ENCODE results near the gene NHSL1.

The NHSL1 gene, protein sequence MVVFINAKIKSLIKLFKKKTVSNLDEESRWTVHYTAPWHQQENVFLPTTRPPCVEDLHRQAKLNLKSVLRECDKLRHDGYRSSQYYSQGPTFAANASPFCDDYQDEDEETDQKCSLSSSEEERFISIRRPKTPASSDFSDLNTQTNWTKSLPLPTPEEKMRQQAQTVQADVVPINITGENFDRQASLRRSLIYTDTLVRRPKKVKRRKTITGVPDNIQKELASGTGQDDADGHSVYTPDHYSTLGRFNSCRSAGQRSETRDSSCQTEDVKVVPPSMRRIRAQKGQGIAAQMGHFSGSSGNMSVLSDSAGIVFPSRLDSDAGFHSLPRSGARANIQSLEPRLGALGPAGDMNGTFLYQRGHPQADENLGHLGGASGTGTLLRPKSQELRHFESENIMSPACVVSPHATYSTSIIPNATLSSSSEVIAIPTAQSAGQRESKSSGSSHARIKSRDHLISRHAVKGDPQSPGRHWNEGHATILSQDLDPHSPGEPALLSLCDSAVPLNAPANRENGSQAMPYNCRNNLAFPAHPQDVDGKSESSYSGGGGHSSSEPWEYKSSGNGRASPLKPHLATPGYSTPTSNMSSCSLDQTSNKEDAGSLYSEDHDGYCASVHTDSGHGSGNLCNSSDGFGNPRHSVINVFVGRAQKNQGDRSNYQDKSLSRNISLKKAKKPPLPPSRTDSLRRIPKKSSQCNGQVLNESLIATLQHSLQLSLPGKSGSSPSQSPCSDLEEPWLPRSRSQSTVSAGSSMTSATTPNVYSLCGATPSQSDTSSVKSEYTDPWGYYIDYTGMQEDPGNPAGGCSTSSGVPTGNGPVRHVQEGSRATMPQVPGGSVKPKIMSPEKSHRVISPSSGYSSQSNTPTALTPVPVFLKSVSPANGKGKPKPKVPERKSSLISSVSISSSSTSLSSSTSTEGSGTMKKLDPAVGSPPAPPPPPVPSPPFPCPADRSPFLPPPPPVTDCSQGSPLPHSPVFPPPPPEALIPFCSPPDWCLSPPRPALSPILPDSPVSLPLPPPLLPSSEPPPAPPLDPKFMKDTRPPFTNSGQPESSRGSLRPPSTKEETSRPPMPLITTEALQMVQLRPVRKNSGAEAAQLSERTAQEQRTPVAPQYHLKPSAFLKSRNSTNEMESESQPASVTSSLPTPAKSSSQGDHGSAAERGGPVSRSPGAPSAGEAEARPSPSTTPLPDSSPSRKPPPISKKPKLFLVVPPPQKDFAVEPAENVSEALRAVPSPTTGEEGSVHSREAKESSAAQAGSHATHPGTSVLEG (N-terminal part only)

DNA sequence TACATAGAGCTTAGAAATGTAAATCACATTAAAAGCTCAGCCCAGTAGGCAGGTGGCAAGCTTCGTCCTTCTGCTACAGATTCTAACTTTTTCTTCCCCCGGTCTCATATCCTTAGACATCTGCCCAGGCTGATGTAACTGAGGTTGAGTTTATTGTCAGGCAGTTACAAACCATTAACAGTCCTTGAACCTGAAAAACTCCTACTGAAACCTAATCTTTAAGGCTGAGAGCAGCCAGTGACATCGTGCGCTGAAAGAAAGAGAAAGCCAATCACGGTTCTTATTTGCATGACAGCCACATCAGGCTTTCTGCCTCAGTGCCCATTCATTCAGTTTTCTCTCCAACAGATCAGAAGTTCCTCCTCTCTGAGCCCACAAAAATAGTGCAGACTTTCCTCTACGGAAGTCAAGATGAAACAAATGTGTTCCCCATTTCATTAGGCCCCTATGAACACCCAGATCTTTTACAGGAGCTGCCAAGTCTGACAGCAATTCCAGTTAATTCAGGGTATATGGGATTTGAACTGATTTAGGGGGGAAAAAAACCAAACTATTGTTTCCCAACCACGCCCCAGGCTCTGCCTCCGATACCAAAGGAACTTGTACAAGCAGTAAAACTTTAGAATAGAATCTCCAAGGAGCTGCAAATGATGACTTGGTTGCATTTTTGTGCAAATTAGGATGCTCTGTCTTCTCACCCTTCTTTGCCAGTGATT, at the start of gene NHSL1:
TSS of gene NHSL1 (minus strand) at position 192 of the 716 bp plus-strand sequence. CDS start 204 bp downstream, outside the sequence.
- no peak for DNase-seq

GRCh38 chr6:138546733-138547185, 47.5 kb upstream of the NHSL1 start:
- DNase-seq, result no peak

GRCh38 chr6:138545621-138545980, 46.3 kb upstream of the NHSL1 start:
- DNase-seq, result no peak

- no peak for DNase-seq
These were observed 45.2 kb upstream of the NHSL1 start for GRCh38 chr6:138544501-138544900.

DNA sequence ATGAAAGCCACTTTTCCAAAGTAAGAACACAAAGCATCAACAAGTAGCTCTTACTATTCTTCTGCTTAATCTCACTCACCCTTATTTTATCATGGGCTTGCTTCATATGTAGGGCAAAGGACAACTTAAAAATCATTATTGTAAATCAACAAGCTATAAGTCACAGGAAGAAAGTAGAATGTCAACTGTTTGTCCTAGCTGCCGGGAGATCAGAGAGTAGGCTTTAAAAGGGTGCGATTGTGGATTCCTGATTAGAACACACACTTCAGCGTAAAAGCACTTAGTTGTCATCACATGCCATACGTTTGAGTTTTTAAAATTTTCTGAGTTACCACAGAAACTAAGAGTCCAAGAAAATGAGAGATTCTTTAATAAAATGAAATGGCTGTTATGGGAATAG, 44.4 kb upstream of the NHSL1 start:
- DNase-seq, result no peak

DNA sequence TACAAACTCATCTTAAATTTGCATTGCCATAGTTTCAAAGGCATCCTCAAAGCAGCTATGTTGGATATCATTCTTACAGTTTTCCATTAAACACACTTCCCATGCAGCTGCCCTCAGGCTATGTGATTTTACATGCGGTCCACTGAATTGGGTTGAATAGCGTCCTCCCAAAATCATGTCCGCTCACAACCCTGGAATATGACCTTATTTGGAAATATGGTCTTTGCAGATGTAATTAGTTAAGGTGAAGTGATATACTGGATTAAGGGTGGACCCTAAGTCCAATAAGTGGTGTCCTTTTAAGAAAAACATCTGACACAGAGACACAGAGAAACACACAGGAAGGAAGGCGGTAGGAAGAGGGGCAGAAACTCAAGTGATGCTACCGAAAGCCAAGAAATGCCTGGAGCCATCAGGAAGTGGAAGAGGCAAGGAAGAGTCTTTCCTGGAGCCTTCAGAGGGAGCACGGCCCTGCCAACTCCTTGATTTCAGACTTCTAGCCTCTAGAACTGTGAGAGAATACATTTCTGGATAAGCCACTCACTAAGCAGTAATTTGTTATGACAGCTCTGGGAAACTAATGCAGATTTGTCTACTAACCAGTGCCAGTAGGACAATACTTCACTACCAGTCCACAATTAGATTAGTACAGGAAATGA, 42.7 kb upstream of the NHSL1 start:
- no peak for DNase-seq

- DNase-seq, result no peak
These were observed 41.2 kb upstream of the NHSL1 start for GRCh38 chr6:138540468-138540867.

- DNase-seq, result no peak
These were observed 40.6 kb upstream of the NHSL1 start for GRCh38 chr6:138539876-138540275.

DNA sequence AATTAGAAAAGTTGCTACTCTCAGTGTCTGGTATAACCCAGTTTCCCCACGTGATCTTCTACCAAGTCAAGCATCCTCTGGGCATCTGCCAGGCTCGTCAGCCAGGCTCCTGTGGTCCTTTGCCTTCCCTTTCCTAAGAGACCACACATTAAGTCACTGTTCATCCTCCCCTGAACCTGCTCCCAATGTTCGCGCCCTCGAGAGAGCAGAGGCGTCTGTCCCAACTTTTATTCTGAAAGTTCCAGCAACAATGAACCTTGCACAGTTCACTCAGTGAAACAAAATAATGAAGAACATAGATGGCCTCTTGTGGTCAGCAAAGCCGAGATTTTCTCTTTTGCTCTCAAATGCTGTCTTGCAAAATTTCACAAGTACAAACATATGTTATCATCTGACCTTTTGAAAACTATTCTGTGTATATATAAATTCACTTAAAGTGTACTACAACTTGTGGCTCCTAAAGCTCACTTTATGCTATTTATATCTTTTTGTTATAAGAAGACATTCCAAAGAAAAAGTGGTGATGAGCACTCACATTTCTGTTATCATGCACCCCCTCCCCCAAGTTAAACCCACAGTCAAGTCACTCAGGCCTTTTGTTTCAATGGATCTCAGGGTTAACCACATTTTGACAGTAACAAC, 39.2 kb upstream of the NHSL1 start:
- no peak for DNase-seq

DNA sequence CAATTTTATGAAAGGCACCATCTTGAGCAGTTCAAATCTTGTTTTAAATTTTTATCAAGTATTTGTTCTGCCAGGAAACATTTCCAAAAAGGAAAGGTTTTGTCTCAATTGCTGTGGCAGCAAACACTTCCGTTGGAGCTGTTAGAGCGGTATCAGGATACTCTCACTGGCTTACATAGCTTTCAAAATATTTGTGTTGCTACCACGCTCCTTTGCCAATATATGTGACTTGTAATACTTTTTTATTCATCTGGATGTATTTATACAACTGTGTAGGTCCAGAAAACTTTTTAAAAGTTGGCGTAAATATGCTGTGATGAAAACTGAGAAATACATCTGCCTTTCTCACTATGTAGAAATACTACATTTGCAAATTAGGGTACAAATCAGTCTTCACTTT, 37.8 kb upstream of the NHSL1 start:
- no peak for DNase-seq

DNA sequence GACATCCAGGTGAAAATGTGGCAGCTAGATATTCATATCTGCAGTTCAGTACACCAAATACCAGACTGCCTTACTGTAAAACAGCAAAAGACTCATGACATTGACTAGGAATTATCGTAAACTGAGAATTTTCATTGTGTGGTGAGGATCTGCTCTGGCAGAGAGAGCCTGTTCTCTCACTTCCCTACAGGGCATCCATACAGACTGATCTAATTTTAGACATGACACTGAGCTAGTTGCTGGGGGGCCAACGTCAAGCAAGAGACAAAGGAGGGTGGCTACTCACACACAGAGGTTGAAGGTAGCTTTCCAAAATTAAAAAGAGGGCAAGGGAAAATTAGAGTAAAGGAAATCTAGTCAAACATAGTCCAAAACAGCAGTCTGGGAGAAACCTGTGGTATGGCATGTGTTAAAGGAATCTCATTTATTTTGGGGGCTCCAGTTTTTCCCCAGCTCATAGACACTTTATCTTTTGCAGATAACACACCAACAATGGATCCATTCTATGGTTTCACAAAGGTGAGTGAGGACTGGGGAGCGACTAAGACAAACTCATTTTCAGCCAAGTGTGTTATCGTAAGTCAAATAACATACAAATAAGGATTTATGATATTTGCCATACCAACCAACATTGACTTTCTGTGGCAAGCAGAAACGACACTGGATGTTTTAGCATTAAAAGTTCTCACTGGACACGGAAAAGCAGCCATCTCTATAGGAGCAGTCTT, 36.6 kb upstream of the NHSL1 start:
- DNase-seq, result no peak

DNA sequence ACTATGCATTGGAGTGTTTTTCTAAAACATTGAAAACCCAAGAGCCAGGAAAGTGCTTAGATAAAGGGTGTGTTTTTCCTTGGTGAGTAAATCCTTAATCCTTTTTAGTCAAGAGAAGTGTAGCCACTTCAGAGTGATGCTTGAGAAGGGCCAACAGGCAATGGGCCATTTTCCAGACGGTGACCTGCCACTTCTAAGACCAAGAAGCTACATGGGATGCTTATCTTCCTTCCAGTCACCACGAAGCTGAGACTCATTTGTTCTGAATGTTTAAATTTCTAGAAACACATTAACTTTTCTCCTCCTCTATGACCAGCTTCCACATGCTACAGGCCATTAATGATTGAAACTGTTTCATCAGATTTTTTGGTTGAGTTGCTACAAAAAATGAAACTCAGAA, 34.4 kb upstream of the NHSL1 start:
- DNase-seq, result no peak

DNA sequence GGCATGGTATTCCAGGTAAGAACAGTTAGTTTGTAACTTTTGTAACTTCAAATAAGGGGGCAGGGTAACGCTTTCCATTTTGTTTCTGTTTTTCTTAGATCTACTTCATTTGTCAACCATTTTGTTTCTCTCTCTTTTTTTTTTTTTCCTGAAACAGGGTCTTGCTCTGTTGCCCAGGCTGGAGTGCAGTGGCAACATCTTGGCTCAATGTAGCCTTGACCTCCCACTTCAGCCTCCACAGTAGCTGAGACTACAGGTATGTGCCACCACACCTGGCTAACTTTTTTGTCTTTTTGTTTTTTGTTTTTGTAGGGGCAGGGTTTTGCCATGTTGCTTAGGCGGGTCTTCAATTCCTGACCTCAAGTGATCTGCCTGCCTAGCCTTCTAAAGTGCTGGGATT, 32.1 kb upstream of the NHSL1 start:
- no peak for DNase-seq

- DNase-seq, result no peak
These were observed 30.2 kb upstream of the NHSL1 start for GRCh38 chr6:138529478-138529877.

GRCh38 chr6:138528956-138529355, 29.7 kb upstream of the NHSL1 start:
- no peak for DNase-seq

- DNase-seq, result no peak
These were observed 28.8 kb upstream of the NHSL1 start for GRCh38 chr6:138528137-138528536.

DNA sequence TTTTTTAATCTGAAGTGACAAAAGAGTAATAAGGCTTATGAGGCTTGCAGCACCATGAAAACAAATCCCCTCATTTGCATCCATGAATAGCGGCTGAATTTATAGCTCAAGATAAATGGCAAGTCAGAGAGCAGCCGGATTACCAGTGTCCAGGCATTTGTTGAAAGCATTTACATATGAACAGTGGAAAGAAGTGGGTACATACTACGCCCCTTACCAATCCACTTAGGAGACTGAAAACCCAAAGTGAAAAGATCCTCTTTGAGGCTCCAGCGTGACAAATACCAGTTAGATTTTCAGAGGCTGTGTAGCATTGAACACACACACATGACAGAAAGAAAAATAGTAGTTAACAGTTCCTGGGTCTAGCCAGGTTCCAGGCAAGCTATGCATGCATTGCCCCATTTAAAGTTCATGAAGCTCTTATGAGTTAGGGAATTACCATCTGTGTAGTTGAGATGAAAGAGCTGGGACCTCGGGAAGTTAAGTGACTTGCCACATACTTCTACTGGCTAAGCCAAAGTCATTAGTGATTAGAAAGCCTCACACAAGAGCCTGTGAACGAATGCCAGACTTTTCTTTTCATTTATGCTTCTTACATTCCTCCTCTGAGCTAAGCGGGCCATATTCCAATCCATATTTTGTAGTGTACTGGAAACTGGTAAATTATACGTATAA, 28.3 kb upstream of the NHSL1 start:
- DNase-seq, result no peak

GRCh38 chr6:138526822-138527235, 27.5 kb upstream of the NHSL1 start:
- DNase-seq, result no peak

GRCh38 chr6:138525355-138525754, 26.1 kb upstream of the NHSL1 start:
- DNase-seq, result no peak

DNA sequence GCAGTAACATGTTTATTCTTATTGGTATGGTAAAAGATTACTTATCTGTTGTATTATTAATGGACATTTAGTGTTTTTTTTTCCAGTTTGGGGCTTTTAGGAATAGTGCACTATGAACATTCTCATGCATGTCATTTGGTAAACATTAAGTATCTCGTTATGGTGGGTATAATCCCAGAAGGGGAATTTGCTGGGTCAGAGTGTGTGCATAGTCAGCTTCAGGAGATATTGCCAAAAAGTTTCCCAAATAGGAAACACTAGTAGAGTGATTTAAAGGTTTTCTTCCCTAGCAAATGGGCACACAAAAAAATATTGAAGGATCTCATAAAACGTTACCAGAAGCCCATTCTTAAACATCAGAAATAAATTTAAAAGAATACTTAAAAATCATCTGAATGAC, 25.2 kb upstream of the NHSL1 start:
- no peak for DNase-seq

Measured in activated effector memory CD4-positive, alpha-beta T cell treated with anti-CD3 and anti-CD28 coated beads, Interleukin-2, amount 50 U/mL, for 16 hours (primary cell).